ENCODE measurements around the gene USP17L27.
"Not testable (repeated sequence)": the region's sequence is repeated elsewhere in the genome, so short reads cannot be mapped to it uniquely, and the experiment has no call there.

The USP17L27 gene

DNA sequence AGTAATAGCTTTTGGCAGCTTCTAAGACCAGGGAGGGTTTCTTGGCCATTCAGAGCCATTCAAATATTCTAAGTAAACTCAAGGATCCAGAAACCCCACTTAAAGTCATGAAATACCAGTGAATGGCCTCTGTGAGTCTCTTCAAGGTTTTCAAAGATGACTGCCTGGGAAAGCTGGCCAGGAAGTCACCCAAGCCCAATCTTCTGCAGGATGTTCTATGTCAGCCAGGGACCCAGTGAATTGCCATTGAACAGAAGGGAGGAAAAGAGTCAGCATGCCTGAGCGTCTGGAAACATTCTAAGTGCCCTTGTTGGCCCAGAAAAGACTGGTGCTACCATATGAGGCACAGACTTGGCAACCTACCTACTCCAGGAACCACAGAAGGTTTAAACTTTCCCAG, 35.9 kb downstream of the USP17L27 start:
- not testable (repeated sequence) for H3K9me3 ChIP-seq (ENCODE audit: control insufficient read depth, low read length); H3K4me1 ChIP-seq (ENCODE audit: control insufficient read depth, insufficient read depth, low read length, poor library complexity, severe bottlenecking); H3K27ac ChIP-seq (ENCODE audit: low read depth, low read length, severe bottlenecking); H3K4me3 ChIP-seq (ENCODE audit: extremely low read depth, insufficient read depth, low read length, poor library complexity, severe bottlenecking); H3K36me3 ChIP-seq (ENCODE audit: control insufficient read depth, insufficient read depth, low read length)
- WGBS, 2 experiments (ENCODE audit: insufficient coverage in 2 of 2), result 30 to 33% methylated on average over 1 of the region's 1 CpG

DNA sequence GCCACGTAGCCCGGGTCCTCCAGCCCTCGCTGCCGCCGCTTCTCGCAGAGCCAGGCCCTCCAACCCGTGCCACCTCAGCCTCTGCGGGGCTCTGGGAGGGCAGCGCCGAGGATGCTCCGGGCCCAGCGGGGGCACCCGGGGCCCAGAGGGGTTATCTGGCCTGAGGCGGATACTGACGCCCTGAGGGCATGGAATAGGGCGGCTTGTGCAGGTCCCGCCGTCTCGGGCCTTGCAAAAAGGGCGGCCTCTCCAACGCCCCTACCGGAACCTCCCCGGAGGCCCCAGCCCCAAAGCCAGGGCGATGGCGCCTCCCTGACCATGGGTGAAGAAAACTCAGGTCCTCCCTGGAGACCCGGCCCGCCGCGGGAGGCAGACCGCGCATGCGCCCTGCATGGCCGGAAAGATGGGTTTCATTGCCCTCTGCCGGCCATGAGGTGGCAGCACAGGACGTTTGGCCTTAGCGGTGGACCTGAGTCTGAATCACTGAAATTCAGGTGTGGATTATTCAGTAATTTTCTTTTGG, 37.1 kb downstream of the USP17L27 start:
- 49 to 64% methylated on average over 8 to 18 of the region's 36 CpGs for WGBS, 2 experiments (ENCODE audit: insufficient coverage in 2 of 2)
- H3K27ac ChIP-seq (ENCODE audit: low read depth, low read length, severe bottlenecking); H3K9me3 ChIP-seq (ENCODE audit: control insufficient read depth, low read length); H3K4me1 ChIP-seq (ENCODE audit: control insufficient read depth, insufficient read depth, low read length, poor library complexity, severe bottlenecking); H3K36me3 ChIP-seq (ENCODE audit: control insufficient read depth, insufficient read depth, low read length): not testable (repeated sequence)
- H3K4me3 ChIP-seq (ENCODE audit: extremely low read depth, insufficient read depth, low read length, poor library complexity, severe bottlenecking), result peak overlapping the region; percentile 14

DNA sequence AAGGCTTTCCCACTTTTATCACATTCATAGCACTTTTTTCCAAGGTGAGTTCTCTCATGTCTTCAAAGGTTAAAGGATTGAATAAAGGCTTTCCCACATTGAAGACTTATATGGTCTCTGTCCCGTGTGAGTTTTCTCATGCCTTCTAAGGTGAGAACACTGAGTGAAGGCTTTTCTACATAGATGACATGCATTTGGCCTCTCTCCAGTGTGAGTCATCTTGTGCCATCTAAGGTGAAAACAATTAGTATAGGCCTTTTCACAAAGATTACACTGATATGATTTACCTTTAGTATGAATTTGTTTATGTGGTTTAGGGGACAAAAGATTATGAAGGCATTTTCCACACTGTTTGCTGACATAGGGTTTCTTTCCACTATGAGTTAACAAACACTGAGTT, 40.2 kb downstream of the USP17L27 start:
- Histone ChIP-seq H3K4me3 (ENCODE audit: extremely low read depth, insufficient read depth, low read length, poor library complexity, severe bottlenecking) (no peak overlapping the region), H3K4me1 (ENCODE audit: control insufficient read depth, insufficient read depth, low read length, poor library complexity, severe bottlenecking) (no peaks in the 10 kb centered on the region), H3K9me3 (ENCODE audit: control insufficient read depth, low read length) (no peaks in the 10 kb centered on the region), H3K27ac (ENCODE audit: low read depth, low read length, severe bottlenecking) (no peak overlapping the region), H3K36me3 (ENCODE audit: control insufficient read depth, insufficient read depth, low read length) (no peaks in the 10 kb centered on the region)
- 50 to 67% methylated on average over 1 of the region's 1 CpG for WGBS, 2 experiments (ENCODE audit: insufficient coverage in 2 of 2)

DNA sequence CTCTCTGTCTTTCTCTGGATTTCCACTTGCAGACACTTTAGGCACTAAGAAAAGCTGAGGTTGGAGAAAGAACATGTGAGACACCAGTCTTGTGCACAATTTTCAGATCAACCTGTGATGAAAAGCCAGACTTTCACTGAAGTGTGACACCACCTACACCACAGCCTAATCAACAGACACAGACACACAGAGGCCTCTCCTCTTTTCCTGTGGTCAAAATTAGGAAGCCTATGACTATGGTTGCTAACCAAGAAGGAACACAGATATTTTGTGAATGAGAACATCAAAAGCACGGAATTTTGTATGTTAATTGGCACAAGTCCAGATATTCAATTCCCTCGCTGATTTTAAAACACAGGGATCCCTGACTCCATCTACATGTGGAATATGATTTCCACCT, 45.1 kb downstream of the USP17L27 start:
- not testable (repeated sequence) for H3K27ac ChIP-seq (ENCODE audit: low read depth, low read length, severe bottlenecking); H3K9me3 ChIP-seq (ENCODE audit: control insufficient read depth, low read length); H3K4me3 ChIP-seq (ENCODE audit: extremely low read depth, insufficient read depth, low read length, poor library complexity, severe bottlenecking); H3K36me3 ChIP-seq (ENCODE audit: control insufficient read depth, insufficient read depth, low read length); H3K4me1 ChIP-seq (ENCODE audit: control insufficient read depth, insufficient read depth, low read length, poor library complexity, severe bottlenecking)
- 88 to 100% methylated on average over 1 of the region's 2 CpGs for WGBS, 2 experiments (ENCODE audit: insufficient coverage in 2 of 2)

All from mesodermal cell (in vitro differentiated cells).